Mammary epithelial cell (primary cell): ENCODE results near the gene SUPT20H.

ENCODE experiments used
- CTCF ChIP-seq, 2 donors: IDR thresholded peaks in 1 of 2; conservative IDR thresholded peaks in 1 of 2; 2 replicates each; pipeline ENCODE4 v1.5.1; 2011 to 2012; ENCODE audit warnings: inconsistent platforms in 2 of 2, low read length in 2 of 2, mild to moderate bottlenecking in 2 of 2, control low read depth in 1 of 2, low read depth in 1 of 2; ENCODE audit not compliant: insufficient read depth in 1 of 2; ENCODE audit errors: extremely low read depth in 1 of 2
- EZH2 ChIP-seq: IDR thresholded peaks from 2 replicates; pipeline ENCODE4 v1.6.1; 2012; ENCODE audit warnings: low read length, inconsistent platforms, borderline replicate concordance

DNA sequence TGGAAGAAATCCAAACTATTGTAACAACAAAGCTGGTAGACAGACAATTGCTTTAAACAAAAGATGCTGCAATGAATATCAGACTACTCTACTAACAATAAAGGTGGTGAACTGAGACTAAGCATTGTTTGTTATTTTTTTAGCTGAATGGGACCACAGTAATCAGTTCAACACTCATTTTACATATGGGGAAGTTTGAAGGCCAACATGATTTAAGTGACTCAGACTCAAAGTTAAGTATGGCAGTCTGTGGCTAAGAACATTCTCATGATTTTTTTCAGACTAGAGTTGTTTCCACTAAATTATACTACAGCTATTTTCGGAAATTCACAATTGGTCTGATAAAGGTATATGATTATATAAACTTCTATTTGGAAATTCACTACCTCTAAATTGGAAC lies 48.5 kb downstream of the SUPT20H start:
- TF ChIP-seq CTCF (conservative IDR thresholded peaks at IDR 0.05 in 1 of 2, IDR thresholded peaks at IDR 0.05 in 1 of 2; ENCODE audit: extremely low read depth in 1 of 2, insufficient read depth in 1 of 2, low read depth in 1 of 2, low read length in 2 of 2) = no peak
- TF ChIP-seq EZH2 = no peak
